Measurements from ENCODE around the gene NCAM1.

The NCAM1 gene

DNA sequence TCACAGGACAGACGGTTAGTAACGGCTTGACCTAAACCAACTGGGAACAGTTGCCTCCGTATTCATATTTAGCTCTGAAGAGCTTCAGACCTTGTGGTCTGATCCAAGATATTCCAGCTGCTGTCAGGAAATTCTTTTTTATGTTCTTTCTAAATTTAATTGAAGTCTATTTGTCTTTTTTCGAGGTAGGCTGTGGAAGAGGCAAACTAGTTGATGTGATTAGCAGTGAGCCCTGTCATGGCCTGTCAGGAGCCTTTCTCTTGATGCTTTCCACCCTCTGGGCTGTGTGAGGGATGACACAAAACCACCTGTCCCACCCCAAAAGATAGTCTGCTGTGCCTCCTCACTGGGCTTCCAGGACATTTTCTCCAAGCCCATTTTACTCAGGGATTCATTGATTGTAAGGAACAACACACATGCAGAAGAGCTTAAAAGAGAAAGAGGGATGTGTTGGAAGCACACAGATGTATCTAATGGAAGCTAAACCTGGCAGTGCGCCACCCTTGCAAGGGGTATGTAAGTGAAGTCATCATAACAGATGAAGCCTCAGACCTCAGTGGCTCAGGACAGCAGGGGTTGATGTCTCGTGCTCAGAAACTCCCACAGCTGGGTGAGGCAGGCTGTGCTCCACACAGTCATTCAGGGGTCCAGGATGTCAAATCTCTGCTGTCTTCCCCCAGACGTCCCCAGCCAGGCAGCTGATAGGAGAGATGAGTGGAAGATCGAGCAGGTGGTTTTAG, 170.0 kb downstream of the NCAM1 start:
- no peak for DNase-seq (ENCODE audit: low spot score)

DNA sequence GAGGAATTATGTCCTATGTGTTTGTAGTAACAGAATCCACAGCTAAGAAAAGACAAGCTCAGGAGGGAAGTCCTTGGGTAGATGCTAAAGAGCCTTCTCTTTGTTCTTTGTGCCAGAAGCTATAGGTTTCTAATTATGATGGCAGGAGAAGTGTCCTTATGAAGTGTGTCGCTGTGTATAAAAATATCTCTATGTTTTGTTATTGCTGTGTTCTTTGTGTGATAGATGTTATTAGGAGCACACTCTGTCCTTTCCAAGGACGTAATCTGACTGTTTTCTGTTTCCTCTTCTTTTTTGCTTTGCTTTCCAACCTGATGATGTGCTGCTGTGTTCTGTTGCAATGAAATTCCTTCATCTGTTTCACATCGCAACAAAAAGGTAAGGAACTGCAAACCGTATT, 171.9 kb downstream of the NCAM1 start:
- DNase-seq (ENCODE audit: low spot score) = no peak

DNA sequence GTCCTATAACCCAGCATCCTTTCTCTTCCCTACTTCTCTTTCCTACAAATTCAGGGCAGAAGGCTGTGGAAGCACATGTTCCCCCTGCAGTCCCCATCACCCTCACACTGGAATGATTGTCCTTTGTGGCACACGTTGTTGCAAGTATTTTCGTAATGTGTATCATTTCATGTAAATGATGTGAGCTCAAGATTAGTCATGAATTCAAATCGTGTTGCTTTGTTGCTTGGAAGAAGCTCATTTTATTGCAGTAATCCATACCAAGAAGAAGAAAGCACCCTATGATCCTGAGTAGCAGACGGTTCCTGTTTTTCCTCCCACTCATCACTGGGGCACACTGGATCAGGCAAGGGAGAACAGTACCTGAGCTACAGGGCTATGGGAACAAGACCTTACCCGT, 173.4 kb downstream of the NCAM1 start:
- no peak for DNase-seq (ENCODE audit: low spot score)

DNA sequence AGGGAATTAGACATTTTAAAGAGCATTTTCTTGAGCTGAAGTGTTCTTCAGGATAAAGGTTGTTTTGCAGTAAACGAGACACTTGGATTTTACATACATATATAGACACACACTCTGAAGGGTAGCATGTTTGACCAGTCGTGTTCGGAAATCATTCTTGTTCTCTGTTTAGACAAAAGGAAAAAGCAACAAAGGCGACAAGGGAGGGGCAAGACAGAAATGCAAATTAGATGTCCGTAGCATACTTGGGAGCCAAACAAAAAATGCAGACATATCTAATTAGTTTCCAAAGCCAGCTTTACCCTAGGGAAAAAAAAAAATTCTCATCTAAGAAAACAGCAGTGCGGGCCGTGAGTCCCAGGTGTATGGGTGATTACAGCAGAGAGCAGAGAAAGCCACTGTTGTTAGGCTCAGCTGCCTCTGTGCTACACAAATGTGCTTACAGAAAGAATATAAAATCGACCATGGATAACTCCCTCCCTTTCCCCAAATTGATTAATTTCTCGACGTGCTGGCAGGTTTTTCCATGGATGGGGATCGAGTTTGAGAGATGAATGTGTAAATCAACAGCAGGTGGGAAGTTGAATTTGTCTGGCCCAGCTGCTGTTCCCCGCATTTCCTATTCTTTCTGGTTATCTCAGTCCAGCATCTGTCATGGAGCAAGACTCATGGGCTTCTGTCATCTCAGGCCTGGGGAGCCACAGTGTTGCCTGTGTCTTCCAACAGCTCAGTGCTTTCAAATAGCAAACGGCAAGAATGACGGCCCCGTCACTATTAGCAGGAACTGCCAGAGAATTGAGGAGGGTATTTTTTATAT, 176.7 kb downstream of the NCAM1 start:
- DNase-seq (ENCODE audit: low spot score) = peak; percentile 42

DNA sequence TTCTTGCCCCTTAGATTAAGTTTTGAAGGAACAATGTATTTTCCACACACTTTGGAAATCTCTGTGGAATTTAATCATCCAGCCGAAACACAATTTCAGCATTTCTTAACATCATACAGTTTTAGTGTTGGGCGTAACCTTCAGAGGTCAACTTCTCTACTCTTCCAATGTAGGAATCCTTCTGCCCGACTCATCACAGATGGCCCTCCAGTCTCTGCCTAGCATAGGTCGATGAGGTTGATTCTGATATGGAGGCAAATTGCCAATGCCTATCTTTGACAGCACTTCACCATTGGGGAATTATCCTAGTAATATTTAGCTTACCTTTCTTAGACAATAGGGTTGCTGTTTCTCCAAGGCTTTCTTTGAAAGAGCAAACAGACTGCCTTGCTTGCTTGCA, 177.5 kb downstream of the NCAM1 start:
- no peak for DNase-seq (ENCODE audit: low spot score)

DNA sequence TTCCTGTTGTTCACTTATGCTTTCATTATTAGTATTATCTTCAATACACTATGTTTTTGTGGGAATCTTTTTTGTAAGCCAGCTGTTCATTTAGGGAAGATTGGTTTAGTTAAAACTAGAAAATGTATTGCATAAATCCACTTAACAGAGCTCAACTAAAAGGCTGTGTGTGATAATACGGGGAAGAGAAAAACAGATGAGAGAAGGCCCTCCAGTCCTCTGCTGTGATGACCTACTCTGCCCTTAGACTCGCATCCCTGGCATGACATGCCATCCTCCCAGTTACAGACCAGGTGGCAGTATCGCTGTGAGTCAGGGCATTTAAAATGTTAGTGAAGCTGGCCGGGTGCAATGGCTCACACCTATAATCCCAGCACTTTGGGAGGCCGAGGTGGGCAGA, 179.8 kb downstream of the NCAM1 start:
- peak; percentile 46 for DNase-seq (ENCODE audit: low spot score)

DNA sequence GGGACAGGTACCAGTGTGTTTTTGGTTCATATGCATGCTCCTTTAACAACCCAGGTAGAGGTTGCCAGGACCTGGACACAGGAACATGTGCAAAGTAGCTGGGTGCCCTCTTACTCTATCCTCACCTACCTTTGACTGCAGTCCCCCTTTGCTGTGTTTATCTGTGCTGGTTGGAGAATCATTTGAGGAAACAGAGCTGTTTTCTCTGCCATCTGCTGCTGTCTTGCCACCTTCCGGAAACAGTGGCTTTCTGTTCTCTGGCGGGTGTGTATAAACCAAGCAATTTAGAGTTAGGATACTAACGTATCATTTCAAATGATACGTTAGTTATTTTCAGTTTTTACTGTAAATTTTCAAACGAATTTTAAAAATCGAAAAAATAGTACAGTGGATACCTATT, 181.3 kb downstream of the NCAM1 start:
- DNase-seq (ENCODE audit: low spot score) = peak; percentile 87

DNA sequence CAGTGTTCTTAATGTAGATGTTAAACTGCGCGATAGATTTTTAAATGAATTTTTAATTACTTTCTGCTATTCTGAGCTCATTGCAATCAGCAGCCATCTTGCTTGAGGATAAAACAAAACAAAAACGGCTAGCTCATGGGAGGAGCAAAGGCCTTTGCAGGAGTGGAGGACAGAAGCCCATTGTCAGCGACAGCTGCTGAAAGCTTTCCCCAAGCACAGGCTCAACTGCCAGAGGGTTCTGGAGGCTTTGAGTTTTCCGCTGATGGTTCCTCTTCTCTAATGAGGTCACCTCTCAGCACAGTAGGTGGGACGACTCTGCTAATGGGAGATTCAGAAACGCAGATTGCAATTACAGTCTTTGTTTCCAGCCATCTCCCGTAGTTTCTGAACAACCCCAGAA, 186.0 kb downstream of the NCAM1 start:
- DNase-seq (ENCODE audit: low spot score) = peak; percentile 74

DNA sequence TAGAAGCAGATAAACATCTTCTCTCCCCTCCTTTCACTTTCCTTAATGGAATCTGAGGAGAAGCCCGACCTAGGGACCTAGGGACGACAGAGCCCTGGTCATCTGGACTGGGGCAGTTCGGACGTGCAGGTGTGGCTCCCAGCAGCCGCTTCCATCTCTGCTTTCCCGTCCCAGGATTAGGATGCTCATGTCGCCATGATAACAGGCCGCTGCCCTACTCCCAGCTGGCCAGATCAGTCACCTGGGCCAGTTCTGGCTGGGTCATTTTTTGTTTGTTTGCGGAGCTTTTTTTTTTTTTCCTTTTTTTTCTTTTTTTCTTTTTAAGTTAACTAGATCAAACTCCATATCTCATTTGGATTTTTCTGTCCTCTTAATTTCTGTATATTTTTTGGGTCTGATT, 186.9 kb downstream of the NCAM1 start:
- no peak for DNase-seq (ENCODE audit: low spot score)

DNA sequence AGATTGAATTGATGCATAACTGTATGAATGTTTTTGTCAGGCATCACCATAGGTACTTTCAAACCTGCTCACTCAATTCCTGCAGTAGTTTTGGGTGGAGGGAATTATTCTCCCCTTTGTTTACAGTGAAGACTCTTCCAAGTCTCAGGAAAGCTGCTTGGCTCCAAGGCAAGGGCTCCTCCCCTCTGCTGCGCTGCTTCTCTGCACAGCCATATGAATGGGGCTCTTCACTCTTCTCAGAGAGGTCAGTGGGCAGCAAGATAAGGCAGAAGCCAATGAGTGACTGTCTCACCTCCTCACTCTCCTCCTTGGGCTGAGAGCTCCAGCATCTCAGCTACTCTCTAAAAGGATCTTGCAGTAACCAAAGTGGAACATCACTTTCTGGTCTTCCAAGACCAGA, 187.4 kb downstream of the NCAM1 start:
- no peak for DNase-seq (ENCODE audit: low spot score)

DNA sequence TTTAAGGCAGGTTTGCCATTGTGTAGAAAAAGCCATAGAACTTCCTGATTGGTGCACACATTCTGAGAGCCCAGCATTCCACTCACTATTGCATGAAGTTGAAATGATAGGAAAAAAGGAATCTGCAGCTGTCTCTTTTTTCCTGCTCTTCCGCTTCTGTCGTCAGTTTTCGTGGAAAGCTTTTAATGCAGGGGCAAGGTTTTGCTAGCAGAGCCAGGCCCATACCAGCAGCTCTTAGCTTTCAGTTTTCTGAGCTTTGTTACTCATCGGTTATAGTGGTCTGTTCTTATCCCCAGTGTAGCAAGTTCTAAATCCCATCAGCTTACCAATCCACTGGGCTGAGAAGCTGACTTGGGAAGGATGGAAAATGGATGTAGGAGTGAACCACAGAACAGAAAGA, 190.3 kb downstream of the NCAM1 start:
- no peak for DNase-seq (ENCODE audit: low spot score)

DNA sequence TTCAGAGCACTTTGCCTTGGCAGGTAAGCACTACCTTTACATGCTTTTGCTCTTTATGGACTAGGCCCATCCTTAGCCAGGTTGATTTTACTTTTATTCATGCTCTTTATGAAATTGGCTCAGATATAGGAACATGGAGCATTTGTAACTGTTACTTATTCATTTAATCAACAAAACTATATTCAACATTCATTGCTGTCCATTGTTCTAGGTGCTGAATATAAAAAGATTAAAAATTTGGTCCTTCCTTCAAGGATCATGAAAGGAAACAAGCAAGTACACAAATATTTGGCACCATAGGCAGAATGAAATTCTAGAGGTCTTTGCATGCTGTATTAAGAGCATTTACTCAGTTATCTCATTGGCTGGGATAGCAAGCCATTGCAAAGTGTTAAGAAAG, 191.3 kb downstream of the NCAM1 start:
- no peak for DNase-seq (ENCODE audit: low spot score)

DNA sequence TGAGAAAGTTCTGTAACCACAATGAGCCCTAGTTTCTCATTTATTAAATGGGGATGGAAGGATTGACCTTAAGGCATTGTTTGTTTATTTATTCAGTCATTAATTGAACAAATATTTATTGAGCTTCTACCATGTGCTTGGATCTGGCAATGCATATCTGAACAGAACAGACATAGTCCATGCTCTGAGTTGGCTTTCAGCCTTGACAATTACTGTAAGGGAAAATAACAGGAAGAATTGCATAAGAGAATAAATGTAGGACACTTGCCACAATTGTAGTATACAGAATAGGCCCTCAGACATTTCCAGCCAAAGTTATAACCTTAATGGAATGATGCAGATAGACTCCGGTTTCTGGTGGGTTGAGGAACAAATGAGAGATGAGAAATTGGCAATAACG, 192.6 kb downstream of the NCAM1 start:
- DNase-seq (ENCODE audit: low spot score) = no peak

DNA sequence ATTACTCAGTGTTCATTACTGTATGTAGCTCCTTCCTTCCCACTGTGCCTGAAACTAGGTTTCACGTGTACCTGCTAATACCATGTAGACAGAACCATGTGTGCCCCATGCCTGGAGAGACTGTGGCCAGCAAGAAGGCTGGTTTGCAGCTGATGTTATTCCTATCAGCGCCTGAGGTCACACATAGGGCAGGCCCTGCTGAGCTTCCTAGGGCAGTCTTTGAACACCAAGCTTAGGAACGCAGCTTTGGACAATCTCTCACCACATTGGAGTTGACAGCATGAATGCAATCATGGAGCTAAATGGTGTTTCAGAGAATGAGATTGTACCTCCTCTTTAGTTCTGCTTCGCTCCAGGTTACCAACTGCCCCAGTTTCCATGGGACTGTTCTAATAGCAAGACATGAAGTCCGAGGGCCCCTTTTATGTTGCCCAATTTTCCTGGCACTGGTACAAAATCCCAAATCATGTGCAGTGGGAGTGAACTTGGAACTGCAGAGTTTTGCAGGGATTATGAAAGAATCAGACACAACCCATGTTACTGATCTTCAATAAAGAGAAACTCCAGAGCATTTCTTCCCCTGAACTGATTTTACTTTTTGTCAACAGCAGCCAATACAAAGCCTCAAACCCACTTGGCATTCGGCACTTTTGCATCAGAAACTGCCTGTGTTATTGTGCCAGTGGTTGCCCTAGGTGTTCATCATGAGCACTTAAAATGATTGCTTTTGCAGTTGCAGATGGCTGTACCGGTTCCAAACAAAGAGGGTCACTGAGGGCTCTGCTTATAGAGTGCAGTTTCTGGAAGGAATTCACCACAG, 199.0 kb downstream of the NCAM1 start:
- DNase-seq (ENCODE audit: low spot score) = no peak

DNA sequence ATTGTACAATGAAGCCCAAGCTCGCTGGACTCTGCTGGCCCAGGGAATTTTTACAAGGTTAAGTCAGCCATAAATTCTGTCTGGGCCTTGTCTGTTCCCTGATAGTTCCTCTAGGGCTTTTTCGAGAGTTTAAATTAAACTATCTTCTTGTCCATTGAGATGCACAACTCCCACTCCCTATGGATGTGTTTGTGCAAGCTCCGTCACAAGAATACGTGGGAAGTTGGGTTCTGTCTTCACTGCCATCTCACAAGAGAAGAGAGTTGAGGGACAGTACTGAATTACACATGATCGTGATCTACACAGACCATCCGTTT, 199.5 kb downstream of the NCAM1 start:
- DNase-seq (ENCODE audit: low spot score) = no peak

DNA sequence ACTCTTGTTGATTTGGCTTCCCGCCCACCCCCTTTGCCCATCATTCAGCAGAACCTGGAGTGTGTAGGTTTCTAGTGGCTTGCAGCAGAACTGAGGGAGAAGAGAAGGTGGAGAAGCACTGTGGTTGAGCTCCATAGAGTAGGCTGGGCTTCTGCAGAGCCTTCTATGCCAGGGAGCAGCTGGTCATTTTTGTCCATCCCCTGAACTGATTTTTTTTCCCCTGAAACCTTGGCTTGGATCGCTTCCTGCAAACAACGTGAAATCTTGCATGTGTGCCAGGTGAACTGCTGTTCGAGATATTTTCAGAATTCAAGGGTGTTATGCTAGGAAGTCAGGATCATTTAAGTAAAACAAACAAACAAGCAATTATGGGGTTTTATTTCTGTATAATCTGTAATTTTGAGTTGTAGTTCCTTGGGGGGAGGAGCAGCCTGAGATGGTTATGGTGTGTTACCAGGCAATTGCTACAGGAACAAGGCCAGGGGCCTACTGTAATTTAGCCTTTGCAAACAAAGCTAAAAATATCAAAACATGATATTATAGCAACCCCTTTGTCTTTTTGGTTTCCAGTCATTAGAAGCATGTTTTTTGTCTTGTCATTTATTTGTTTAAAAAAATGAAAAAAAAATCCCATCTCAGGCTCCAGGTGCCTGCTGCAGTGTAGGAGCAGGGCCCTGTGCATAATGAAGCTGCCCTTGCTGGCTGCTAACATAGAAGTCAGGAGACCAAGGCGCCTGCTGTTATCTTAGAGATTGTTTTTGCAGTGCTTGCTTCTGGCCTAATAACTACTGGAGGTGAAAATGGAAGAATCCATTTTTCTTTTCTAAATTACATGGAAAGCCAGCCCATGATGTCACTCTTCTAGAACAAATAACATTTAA, 200.7 kb downstream of the NCAM1 start:
- DNase-seq (ENCODE audit: low spot score) = peak; percentile 95

DNA sequence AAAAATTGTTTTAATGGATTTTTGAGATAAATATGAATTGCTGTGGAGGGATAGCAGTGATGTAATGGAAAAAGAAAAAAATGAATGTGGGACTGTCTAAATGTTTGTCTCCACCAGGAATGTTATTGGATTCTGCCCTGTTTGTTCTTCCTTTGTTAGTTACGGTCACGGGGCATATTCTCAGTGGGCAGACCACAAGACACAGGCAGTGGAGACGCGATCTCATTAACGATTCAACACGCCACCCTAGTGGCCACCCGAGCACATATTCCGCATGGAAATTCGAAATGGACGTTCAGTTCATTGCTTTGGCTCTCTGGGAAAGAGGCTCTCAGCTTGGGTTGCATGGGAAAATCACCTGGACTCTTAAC, 201.4 kb downstream of the NCAM1 start:
- peak; percentile 61 for DNase-seq (ENCODE audit: low spot score)

DNA sequence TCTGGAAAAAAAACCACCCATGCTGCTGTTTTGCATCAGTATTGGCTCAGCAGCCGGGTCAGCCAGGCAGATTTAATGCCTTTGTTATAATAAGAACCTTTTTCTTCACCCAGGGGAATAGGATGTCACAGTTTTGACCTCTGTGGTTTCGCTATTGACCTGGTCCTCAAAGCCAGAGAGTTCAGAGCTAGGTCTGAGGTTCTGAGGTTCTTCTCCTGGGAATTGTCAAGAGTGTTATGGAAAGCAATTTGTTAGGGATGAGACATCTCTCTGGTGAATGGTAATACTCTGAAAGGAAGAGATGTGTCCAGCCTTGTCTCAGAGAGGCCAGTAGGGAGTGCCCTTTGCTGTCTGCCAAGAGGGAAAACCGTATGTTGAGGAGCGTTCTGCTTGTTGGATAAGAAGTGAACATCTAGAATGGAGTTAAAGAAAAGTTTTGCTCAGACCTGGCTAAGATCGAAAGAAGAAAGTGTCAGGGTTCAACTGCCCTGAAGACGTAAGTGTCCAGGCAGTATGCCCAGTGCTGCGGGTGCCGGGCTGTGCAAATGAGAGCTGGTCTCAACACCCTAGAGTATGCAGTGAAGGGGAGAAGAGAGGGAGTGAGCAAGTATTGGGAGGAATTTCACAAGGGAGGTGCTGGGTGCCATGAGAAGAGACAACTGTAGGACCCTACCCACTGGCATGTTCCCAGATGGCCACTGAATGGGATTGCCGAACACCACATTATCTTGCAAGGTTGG, 202.2 kb downstream of the NCAM1 start:
- DNase-seq (ENCODE audit: low spot score) = no peak

DNA sequence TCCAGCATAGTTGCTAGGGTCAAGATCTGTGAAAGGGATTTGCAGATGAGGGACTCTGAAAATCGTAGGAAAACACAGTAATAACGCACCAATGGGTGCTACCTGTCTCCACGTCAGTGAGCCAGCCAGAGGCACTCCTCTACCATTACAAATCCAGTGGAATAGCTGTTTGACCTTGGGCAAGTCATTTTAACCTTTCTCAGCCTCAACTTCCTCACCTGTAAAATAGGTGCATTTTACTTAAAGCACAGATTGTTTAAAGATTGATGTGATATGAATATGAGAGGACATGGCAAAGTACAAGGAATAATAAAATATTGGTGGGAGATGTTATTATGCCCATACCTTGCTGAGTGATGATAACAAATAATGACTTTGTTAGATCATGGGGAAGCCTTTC, 205.1 kb downstream of the NCAM1 start:
- DNase-seq (ENCODE audit: low spot score) = no peak

DNA sequence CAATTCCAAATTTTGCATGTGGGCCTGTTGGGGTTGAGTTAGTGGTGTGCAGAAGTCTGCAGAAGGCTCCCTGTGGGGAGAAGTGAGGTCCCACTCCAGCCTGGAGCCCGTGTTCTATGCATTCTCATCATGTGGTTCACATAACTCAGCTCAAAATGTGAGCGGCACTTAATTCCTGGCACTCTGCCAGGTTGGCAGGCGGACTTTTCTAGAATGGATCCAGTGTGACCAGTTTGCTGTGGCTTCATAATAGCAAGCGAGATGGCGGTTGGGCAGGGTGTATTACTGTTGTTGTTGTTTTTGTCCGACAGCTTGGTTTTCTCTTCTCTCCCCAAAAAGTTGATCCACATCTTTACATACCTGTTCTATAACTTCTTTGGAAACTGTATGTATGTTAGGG, 206.4 kb downstream of the NCAM1 start:
- no peak for DNase-seq (ENCODE audit: low spot score)

Measured in cerebellar cortex (tissue), 1 donor.